COLO668 (cell line): ENCODE results near the gene CACNB4.

Experiments used
- DNase-seq: peaks from one replicate; lab custom pipeline; 2025; ENCODE audit not compliant: unreplicated experiment; lab: John Stamatoyannopoulos, UW

CACNB4 gene

DNA sequence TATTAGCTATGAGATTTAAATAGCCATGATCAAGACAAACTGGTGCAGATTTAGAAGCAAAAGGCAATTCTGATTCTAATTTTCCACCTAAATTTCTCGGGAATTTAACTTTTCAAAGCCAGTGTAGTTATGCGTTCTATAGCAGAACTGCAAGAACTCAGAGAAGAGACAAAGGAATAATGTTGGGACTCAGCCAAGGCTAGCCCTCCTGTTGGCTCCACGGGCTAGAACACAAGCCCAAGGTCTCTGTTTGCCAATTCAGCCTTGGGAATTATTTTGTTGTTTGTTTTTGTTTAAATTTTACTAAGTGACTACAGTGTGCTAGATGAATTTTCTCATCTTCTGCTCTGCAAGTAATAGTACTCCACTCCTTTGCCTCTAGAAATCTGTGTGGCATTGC is 121.2 kb downstream of the CACNB4 start:
- DNase-seq, result no peak

DNA sequence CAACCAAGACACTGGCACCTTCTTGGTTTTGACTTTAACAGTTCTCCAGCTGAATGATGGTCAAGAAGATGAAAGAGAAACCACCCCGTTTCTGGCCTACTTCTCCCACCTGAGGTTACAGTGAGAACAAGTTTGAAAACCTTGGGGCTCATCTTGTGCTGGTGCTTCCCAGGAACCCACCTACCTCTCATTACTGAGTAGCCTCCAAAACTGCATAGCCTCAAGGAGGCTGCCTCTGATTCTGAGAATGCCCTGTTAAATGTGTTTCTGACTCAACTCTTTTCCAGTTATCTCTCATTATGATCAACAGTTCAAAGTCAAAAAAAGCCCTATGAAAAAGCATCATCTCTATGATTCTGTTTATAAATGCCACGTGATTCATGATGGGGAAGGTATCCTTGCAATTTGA is 121.9 kb downstream of the CACNB4 start:
- no peak for DNase-seq

DNA sequence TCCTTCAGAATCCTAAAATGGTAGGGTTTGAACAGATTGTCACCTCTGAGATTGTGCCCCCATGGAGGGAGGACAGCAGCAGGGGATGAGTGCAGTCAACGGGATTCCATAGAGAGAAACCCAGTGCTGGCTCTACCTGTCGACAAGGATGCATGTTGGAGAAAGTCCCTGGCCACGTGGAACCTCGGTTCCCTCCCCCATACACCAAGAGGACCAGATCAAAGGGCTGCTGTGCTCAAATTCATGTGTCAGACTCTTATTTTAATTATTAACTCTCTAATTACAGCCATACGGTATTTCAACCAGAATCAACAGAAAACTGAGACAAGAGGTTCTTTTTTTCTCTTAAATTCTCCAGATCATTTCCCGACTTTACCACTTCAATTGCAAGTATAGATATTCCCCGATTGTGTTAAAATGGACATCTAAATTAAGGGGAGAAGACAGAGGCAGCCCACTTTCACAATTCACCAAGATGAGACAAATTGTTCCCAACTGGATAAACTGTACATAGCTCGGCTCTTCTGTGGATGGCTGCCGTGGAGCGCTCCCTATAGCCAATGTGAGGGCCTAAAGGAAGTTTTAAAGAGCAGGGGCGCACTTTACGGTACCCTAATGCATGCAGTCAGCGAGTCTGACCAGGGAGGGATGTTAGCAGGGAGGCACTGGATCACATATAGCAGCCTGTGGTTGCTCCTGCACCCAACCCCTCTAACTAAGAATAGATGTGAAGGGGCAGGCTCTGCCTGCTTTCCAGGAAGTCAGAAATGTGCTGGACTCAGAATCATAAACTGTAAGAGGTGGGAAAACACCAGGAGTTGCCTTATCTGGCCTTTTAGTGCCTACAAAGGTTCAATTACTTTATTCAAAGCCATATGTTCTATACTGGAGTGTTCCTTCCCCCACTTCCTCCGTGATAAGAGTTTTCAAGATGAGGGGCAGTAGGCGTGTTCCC is 123.1 kb downstream of the CACNB4 start:
- DNase-seq, result no peak

DNA sequence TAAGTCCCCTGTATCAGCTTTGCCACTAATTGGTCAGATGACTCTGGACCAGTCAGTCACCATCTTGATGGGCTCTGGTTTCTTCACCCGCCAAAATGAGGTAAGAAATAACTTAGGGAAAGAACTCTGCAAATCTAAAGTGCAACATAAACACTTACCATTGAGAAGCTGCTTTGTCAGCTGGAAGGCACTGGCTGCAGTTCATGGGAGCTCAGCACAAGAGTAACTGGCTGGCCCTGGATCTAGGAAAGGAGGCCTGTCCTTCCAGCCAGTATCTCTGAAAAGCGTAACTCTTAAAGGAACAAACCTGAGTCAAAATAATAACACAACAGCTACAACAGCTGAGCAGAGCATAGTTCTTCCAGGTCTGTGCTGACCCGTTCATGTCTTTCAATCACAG is 123.9 kb downstream of the CACNB4 start:
- no peak for DNase-seq

DNA sequence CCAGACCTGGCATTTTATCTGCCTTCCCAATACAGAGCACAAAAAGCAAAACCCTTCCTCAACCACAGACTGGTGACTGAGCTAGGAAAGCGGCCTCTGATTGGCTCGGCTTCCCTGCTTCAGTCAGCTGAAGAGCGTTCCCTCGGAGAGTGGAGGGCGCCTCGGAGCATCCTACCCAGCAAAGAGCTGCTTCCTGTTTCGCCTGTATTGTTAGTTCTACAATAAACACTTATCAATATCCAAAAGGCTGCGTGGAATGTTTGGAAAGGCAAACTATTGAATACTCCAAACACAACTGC is 125.0 kb downstream of the CACNB4 start:
- peak; percentile 8 for DNase-seq

DNA sequence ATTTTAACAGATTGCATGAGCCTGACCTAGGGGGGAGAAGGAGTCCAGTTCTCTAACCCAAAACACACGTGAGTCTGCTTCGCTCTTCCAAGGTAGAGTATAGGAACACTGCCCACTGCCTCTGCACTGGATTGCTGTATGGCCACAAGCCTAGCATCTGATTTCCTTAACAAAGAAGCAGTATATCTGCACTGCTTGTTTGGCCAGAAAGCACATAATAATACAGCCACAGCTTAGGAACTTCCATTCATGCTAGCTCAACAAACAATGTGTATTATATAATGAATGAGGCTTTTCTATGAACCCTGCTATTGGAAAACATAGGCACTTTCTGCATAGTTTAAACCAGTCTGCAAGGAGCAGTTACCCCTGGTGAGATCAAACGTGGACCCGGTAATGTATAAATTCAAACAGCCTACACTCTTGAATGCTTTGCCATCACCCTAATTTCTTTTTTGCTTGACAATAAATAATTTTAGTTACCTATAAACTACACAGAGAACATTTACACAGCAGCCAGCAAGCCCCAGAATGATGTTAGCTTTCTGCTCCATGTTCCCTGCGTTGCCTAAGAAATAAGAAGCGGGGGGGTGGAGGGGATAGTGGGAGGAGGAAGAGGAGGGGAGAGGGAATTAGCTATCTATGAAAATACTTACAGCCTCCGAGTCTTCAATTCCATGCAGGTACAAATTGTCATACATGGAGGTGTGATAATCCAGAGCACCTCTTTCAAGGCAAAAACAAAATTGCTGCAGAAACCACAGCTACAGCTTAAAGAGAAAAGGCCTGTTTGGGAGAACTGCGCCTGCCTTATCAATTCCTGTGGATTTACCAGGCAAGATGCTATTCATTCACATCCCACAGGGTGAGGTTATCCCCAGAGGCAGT is 125.6 kb downstream of the CACNB4 start:
- DNase-seq, result no peak

DNA sequence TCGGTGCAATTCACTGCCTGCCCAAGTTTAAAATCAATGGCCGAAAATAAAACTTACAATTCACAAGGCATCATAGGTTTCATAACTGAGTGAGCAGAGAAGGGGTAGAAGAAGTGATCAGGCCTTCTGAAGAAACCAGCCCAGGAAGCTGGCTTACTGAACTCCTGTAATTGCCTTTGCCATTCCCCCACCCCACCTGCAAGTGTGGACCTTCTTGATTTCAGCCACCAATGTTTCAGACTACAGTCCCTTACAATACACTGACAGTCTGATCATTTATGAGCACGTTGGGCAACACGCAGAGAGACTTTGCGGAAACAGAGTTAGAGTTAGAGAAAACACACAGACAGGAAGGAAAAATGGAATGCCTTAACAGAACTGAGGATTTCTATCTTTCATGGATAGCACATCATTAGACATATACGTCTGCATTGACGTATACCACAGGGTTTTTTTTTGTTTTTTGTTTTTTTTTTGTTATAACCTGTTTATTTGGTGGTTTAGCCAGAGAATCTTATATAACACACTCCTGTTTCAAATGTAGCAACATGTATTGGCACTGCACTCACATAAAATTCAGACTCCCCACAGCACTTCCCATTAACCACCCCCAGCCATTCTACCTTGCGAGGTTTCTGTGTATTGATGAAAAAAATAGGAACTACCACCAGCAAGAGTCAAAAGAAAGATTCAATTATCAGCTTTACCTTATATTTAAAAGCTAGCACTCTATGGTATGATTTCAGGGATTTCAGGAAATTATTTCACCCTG is 126.4 kb downstream of the CACNB4 start:
- DNase-seq, result no peak

DNA sequence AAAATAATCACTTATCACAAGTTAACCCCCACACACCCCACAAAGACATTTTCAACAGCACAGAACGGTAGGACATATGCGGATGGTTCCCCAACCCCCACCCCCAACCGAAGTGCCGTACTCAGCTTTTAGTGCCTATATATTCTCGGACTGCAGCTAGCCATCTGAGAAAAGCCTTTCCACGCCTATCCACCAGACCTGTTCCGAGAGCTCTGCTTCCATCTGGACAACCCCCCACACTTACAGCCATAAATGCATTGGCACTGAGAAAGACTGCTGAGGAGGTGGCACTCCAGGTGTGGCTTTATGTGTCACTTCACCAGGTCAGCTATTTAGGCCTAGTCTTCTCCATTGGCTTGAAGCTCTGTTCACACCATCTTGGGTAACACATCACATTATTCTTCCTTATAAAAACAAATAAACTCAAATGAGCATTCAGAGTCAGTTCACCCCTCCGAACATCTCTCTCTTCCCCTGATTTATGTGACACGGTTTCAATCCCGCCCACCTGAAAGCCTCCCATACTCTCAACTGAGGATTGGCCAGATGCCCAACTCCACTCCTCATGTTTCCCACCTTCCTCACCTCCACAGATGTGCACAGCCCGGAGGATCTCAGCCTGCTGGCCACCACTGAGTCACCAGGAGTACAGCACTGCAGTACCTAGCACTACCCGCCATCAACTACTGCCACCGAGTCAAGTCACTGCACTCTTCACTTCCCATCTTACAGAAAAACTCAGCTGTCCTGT is 127.4 kb downstream of the CACNB4 start:
- DNase-seq, result no peak

DNA sequence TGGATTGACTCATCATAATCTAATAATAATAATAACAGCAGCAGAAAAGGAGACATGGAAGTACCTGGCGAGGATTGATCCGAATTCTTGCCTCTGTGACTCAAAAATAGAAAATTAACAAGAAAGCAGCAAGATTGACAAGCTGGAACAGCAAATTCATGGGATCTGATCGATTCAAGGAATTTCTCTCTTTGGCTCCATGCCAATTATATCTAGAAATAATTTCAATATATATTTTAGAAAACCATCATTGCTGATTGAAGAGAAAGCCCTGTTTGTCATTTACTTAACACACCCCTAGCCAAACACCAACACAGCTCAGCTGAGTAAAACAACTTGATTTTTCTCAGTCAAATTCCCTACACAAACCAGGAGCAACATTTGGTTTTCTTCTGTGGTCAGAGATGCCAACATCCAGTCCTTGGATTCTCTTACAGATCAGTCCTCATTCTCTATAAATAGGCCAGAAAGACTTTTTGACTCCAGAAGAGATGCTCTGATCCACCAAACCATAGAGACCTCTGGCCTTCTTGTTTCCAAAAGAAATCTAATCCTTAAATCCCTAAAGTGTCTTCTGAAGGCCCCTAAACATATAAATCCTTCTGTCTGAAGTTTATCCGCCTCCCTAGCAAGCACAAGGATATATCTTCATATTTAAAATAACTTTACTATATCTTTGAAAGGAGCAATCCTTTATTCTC is 129.9 kb downstream of the CACNB4 start:
- no peak for DNase-seq

DNA sequence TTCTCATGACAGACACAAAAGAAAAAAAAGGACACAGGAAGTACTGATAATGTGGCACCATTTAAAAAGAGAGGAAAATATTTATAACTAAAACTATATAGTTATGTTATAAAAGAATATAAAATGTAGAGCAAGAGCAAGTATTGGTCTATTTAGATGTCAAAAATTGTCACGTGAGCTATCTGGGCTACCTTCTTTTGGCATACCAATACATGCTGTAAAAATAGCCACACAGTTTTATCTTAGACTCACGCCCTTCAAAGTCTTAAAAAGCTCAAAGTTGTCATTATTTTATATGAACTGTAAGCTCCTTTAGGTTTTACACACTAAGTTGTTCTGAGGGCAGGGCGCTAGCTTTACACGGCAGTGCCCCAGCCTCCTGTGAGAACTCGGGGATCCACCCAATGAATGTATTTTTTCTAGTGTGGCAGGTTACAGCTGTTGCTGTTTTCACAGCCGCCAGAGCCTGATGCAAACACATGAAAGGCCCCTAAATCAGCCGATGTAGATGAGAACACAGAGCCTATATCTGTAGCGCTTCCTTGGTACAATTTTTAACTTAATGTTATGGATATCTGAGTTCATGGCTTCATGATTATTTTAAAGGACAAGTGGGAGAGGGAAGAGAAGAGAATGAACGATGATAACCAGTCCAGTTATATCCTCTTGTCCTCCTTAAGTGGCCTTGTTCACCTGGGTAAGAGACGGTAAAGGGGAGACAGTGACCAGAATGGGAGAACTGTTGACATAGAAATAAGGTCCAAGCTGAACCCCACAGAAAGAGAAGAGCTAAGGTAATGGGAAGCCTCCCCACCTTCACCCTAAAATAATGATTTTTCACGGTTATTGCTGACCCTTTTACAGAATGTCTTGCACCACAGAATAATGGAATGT is 130.8 kb downstream of the CACNB4 start:
- DNase-seq, result no peak

DNA sequence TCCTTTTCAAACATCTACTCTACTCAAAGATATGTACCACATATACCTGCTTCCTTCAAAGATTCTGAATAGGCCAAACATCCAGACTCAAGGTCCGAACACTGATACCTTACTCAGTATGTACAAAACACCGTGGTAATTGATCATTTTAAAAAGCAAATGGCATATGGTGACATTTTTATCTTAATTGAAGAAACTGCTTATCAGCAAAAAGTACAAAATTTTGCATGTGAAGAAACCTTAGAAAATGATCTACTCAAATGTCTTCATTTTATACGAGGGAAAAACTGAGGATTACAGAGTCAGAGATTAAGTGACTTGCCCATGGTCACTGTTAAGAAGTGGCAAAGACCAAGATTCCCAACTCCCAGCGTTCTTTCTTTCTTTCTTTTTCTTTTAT is 133.0 kb downstream of the CACNB4 start:
- DNase-seq, result no peak

DNA sequence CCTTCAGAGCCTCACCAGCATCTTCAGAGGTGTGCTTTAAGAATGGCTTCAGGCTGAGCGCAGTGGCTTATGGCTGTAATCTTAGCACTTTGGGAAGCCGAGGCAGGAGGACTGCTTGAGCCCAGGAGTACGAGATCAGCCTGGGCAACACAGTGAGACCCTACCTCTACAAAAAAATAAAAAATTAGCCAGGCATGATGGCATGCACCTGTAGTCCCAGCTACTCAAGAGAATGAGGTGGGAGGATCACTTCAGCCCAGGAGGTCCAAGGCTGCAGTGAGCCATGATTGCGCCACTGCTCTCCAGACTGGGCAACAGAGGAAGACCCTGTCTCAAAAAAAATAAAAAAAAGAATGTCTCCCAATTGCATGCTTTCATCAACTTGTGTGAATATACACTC is 137.3 kb downstream of the CACNB4 start:
- no peak for DNase-seq

DNA sequence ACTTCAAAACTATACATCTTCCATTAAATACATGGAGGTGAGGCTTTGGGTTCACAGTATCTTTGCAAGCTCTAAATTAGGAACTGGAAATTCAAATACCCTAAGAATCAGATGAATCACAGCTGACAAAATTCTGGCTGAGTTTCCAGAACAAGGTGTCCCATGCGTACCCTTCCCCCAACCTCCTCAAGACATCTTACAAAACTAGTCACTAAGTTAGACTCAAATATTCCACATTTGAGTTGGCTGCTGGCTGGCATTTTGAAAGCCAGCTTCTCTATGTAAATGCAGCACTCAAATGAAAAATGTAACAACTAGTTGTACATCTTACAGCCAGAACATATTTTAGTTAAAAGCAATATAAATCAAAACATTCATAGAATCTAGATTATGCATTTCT is 139.6 kb downstream of the CACNB4 start:
- DNase-seq, result no peak

DNA sequence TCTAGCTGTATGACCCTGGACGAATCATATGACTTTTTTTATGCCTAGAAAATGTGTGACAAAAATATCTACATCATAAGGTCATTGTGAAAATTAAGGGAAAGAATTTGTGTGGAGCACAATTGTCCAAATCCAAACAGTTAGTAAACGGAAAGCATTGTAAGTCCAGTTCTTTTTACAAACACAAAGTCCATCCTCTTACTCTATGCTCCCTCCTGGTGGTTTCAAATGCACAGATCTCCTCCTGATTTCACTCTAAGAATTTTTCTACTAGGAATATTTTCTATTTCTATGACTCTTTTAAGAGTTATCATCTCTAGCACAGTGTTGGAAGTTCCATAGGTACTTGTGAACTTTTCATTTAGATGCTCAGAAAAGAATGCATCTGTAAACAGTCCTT is 145.4 kb downstream of the CACNB4 start:
- no peak for DNase-seq

DNA sequence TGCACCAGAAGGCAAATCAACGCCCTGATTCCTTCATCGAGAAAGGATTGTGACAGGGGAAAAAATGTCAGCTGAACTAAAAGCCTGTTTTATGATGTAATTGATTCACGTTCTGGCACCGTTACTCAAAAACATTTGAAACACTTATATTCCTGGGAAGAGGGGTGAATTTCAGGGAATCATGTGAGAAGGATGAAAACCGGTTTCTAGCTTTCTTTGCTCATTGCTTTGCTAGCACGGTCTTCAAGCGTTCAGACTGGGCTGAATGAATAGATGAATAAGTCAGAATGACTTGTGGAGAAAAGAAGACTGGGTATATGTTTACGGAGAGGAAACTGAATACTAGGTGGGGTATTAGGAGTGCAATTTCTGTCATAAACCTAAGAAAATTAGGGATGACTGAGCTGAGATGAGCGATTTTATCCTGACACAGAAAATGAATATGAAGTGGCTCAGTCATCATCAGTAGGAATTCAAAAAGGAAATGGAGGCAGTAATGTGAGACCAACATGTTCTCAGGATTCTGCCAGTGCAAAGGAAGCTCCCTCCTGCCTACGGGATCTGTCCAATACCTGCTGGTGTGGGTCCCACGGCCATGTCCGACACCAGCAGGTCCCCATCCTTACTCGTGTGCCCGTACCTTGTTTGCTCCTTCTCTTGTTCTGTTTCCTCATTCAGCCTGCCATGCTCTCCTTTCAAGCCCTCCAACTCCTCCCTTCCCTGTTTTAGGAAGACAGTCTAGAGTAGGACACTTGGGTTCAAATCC is 146.0 kb downstream of the CACNB4 start:
- DNase-seq, result no peak

DNA sequence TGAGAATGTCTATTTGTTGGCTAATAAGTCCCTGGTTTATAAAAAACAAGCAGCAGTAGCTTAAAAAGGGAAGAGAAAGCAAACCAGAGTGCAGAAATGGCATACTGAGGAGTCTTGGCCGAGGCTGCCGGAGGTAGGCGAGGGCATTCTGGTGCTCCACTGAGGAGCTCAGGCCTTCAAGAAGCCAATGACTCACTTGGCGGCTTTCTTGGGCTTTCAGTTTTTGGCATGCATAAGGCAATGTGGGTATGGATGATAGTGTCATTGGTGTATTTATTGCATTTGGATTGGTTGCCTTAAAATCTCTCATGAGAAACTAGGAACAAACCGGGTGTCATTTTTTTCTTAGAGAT is 151.1 kb downstream of the CACNB4 start:
- no peak for DNase-seq

DNA sequence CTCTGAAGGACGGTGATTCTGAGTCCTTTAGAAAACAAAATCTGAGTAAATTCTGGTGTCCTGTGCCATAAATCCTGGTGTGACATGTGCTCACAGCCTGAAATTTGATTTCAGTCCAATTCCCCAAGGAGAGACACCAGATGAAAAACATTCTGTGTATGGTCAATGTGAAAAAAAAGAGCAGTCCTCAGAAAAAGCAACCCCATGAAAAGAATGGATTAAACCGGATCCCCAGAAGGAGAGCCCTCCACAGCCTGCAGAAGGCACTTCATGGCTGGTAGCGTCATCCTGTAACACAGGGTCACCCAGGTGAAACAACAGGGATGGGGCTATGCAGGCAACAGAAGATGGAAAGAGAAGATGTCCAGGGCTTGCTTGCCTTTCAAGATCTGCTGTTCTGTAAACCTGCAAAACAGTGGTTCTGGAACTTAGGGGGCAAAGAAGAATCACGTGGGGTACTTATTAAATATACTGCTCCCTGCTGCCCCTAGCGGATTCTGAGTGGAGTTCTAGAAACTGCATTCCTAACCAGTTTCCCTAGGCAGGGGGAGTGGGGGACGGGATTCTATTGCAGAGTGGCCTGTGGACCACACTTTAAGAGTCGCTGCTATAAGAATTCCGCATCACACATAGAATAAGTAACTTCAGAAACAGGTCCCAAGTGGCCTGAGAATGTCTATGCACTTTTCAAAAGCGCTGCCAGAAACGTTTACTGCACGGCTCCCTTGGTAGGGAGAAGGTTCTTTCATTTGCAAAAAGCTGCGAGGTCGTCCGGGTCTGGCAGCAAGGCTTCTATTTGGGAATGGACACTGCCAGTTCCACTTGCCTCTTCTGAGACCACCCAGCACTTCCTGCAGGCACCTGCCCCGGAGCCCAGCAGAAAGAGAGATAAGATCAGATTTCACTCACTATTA is 151.7 kb downstream of the CACNB4 start:
- peak; percentile 16 for DNase-seq
